K562 (cell line): Measurements from ENCODE around the gene ISM1. TPM values are rescaled to one million over a fixed set of nuclear protein-coding genes. Genes with fewer than 3 reads are reported as not detected.

ENCODE experiments used
- ATAC-seq: fragments of 200-7000 bp; cut with Tn5 transposase; 3 replicates; pipeline ENCODE4 v1.9.1; 2020; ENCODE audit warnings: moderate library complexity
- BruUV-seq: library from RNA; stranded (reverse); fragments of 400-500 nt; replicated peaks from 2 replicates; lab custom pipeline; 2021; lab: Mats Ljungman, UMichigan
- CTCF ChIA-PET: fragments of 300-600 bp; formaldehyde crosslinking; extraction: SDS; loops from one replicate; lab custom pipeline; 2021; ENCODE audit warnings: low intra/inter-chr PET ratio; lab: Yijun Ruan, JAX
- POLR2A ChIA-PET: fragments of 300-600, 350-650 bp; sonication (Branson Sonifier 250); formaldehyde crosslinking; extraction: SDS; loops from one replicate; lab custom pipeline; 2021; ENCODE audit warnings: antibody characterized with exemption, inconsistent platforms; lab: Yijun Ruan, JAX
- DNase-seq, 4 experiments: peaks; one replicate each; pipeline versions ENCODE4 v3.0.0 to v3.0.0-alpha.2; 2011 to 2018; ENCODE audit warnings: low spot score in 3 of 4, mixed read lengths in 3 of 4; ENCODE audit errors: extremely low read depth in 1 of 4
- FAIRE-seq: peaks from 2 replicates; lab custom pipeline; 2011; peaks lifted over from hg19 to GRCh38; lab: Jason Lieb, UNC
- H2AFZ ChIP-seq: 2 replicates; pipeline ENCODE4 v1.6.0; 2011; ENCODE audit warnings: low read depth, low read length, control low read depth, inconsistent platforms
- H3K27ac ChIP-seq: fragments of 200-600 bp; 3 replicates; pipeline ENCODE4 v1.8.0; 2011; ENCODE audit warnings: low read depth, mild to moderate bottlenecking, control low read depth, inconsistent platforms, low read length, moderate library complexity, mixed read lengths; ENCODE audit errors: extremely low read depth
- H3K27me3 ChIP-seq, 2 experiments: fragments of 300-600 bp in 1 of 2; 2 replicates in 1 of 2; 3 replicates in 1 of 2; pipeline versions ENCODE4 v1.6.0 to v1.8.0; 2011; ENCODE audit warnings: inconsistent platforms in 2 of 2, low read length in 2 of 2, mild to moderate bottlenecking in 1 of 2, mixed read lengths in 1 of 2, moderate library complexity in 1 of 2; ENCODE audit not compliant: control insufficient read depth in 2 of 2, insufficient read depth in 2 of 2
- H3K36me3 ChIP-seq: fragments of 300-600 bp; 3 replicates; pipeline ENCODE4 v1.8.0; 2011; ENCODE audit warnings: mild to moderate bottlenecking, low read length, inconsistent platforms; ENCODE audit not compliant: control insufficient read depth, insufficient read depth
- H3K4me1 ChIP-seq, 2 experiments: fragments of 200-600 bp in 1 of 2; replicated peaks in 1 of 2; 2 replicates in 1 of 2; 3 replicates in 1 of 2; pipeline versions ENCODE4 v1.5.1 to v1.8.0; 2011; ENCODE audit warnings: inconsistent platforms in 2 of 2, low read length in 2 of 2, mild to moderate bottlenecking in 1 of 2, mixed read lengths in 1 of 2, moderate library complexity in 1 of 2; ENCODE audit not compliant: control insufficient read depth in 2 of 2, insufficient read depth in 2 of 2
- H3K4me2 ChIP-seq: 2 replicates; pipeline ENCODE4 v1.6.1; 2011; ENCODE audit warnings: low read length, control low read depth, inconsistent platforms, mixed read lengths; ENCODE audit not compliant: insufficient read depth
- H3K4me3 ChIP-seq: fragments of 200-600 bp; sonication (generic), shearing (Covaris generic); 2 replicates; pipeline ENCODE4 v1.5.1; 2016; ENCODE audit warnings: control low read depth, inconsistent platforms
- H3K79me2 ChIP-seq: fragments of 200-600 bp; 3 replicates; pipeline ENCODE4 v1.8.0; 2011; ENCODE audit warnings: low read length, inconsistent platforms; ENCODE audit not compliant: control insufficient read depth, insufficient read depth
- H3K9ac ChIP-seq, 2 experiments: 2 replicates each; pipeline versions ENCODE4 v1.6.0 to v1.6.1; 2011; ENCODE audit warnings: low read depth in 2 of 2, low read length in 2 of 2, control low read depth in 1 of 2, inconsistent platforms in 1 of 2, mild to moderate bottlenecking in 1 of 2, mixed read lengths in 1 of 2; ENCODE audit not compliant: insufficient read depth in 1 of 2
- H3K9me1 ChIP-seq: one replicate; pipeline ENCODE4 v1.6.0; 2011; ENCODE audit warnings: inconsistent platforms, mild to moderate bottlenecking, low read length, moderate library complexity; ENCODE audit not compliant: control insufficient read depth, insufficient read depth
- H3K9me3 ChIP-seq: replicated peaks from 2 replicates; pipeline ENCODE4 v1.5.1; 2011; ENCODE audit warnings: low read depth, low read length, inconsistent platforms; ENCODE audit not compliant: control insufficient read depth, insufficient read depth
- H4K20me1 ChIP-seq: replicated peaks from 2 replicates; pipeline ENCODE4 v1.6.1; 2011; ENCODE audit warnings: low read length, inconsistent platforms, mixed read lengths; ENCODE audit not compliant: control insufficient read depth, insufficient read depth
- CBFA2T2 ChIP-seq: fragments of 450-650 bp; conservative IDR thresholded peaks from 2 replicates; pipeline ENCODE4 v1.6.1; 2017; ENCODE audit warnings: mild to moderate bottlenecking
- FUS ChIP-seq: fragments of 200-400 bp; formaldehyde crosslinking; optimal IDR thresholded peaks from 2 replicates; pipeline ENCODE3; 2017; ENCODE audit warnings: low read depth, low read length
- KDM5B ChIP-seq: fragments of 200-600 bp; sonication (generic); IDR thresholded peaks from 2 replicates; pipeline ENCODE4 v1.6.1; 2012; ENCODE audit warnings: low read depth, mild to moderate bottlenecking, moderate library complexity, low read length, control low read depth, inconsistent platforms; ENCODE audit not compliant: insufficient replicate concordance
- PHB ChIP-seq: fragments of 250-450 bp; sonication (Bioruptor Pico); IDR thresholded peaks from 2 replicates; pipeline ENCODE4 v1.5.0; 2021
- SRSF9 ChIP-seq: fragments of 200-400 bp; formaldehyde crosslinking; IDR thresholded peaks from 2 replicates; pipeline ENCODE4 v1.6.1; 2017; ENCODE audit warnings: low read depth, low read length, borderline replicate concordance
- TAL1 ChIP-seq: fragments of 450-650 bp; IDR thresholded peaks from 2 replicates; pipeline ENCODE4 v1.6.1; 2016; ENCODE audit warnings: mild to moderate bottlenecking
- ZNF830 ChIP-seq: fragments of 250-450 bp; sonication (Bioruptor Pico); IDR thresholded peaks from 2 replicates; pipeline ENCODE4 v1.5.0; 2021; ENCODE audit warnings: mild to moderate bottlenecking
- WGBS: fragments of 100-300 bp; shearing (Covaris generic); methylation state at CpG from one replicate; pipeline ENCODE4 v1.1.6; 2016; ENCODE audit warnings: low coverage, mixed read lengths; ENCODE audit not compliant: insufficient coverage; ENCODE audit errors: missing lambda C conversion rate; 5-methylcytosine and 5-hydroxymethylcytosine counted together
- in situ Hi-C: fragments of 300-500 bp; cut with MboI; formaldehyde crosslinking; loops from 4 replicates; pipeline ENCODE4 v1.15.0; 2018; ENCODE audit warnings: inconsistent platforms, mixed read lengths
- intact Hi-C: fragments of 100-400 bp; cut with micrococcal nuclease; formaldehyde crosslinking; loops from 2 replicates; pipeline ENCODE4 v1.14.2; 2022
- polyA plus RNA-seq, 8 experiments: library from polyadenylated mRNA; depleted of rRNA in 4 of 8; stranded (reverse) in 5 of 8; unstranded in 3 of 8; fragments of >200 nt; fragmentation: Nextera tagmentation in 2 of 8; fragmentation: Illumina TruSeq in 1 of 8; extraction: Ambion mirVana in 2 of 8; extraction: Trizol in 1 of 8; gene quantifications; 2 replicates each; pipeline versions ENCODE4 v1.2.1 to v1.2.3, GENCODE V29; 2011 to 2014; ENCODE audit warnings: inconsistent platforms in 1 of 8, missing spikeins in 1 of 8
- total RNA-seq, 7 experiments: library from RNA; depleted of rRNA in 6 of 7; stranded (reverse); fragments of >200 nt in 6 of 7; fragmentation: Illumina TruSeq in 2 of 7; extraction: Trizol in 2 of 7; gene quantifications; 2 replicates each; pipeline versions ENCODE4 v1.2.1 to v1.2.3, GENCODE V29; 2011 to 2021; ENCODE audit warnings: low replicate concordance in 1 of 7
- TF ChIP-seq, protein P1 (sequence below): fragments of 250-450 bp; sonication (Bioruptor Pico); IDR thresholded peaks from 2 replicates; pipeline ENCODE4 v1.4.0; 2020; ENCODE audit warnings: borderline replicate concordance
- TF ChIP-seq, protein P2 (sequence below): fragments of 250-450 bp; sonication (Bioruptor Pico); IDR thresholded peaks from 2 replicates; pipeline ENCODE4 v1.4.0; 2020; ENCODE audit warnings: mild to moderate bottlenecking, moderate library complexity, borderline replicate concordance
- TF ChIP-seq, protein P3 (sequence below), 3 experiments: IDR thresholded peaks in 2 of 3; conservative IDR thresholded peaks in 1 of 3; 2 replicates each; pipeline ENCODE4 v1.5.1; 2011 to 2012; ENCODE audit warnings: low read length in 3 of 3, mild to moderate bottlenecking in 3 of 3, control low read depth in 2 of 3, improper control_type of control experiment in 1 of 3, inconsistent platforms in 1 of 3, low read depth in 1 of 3, mixed read lengths in 1 of 3, moderate library complexity in 1 of 3; ENCODE audit not compliant: insufficient read depth in 2 of 3
- TF ChIP-seq, protein P4 (sequence below): fragments of 250-450 bp; sonication (Bioruptor Pico); IDR thresholded peaks from 2 replicates; pipeline ENCODE4 v1.4.0; 2020

The ISM1 gene
- total and polyA plus RNA-seq, 9 of the 15 experiments (the other 6 are each of a cell fraction or from before 2014, with no cell fraction given) = not detected

DNA sequence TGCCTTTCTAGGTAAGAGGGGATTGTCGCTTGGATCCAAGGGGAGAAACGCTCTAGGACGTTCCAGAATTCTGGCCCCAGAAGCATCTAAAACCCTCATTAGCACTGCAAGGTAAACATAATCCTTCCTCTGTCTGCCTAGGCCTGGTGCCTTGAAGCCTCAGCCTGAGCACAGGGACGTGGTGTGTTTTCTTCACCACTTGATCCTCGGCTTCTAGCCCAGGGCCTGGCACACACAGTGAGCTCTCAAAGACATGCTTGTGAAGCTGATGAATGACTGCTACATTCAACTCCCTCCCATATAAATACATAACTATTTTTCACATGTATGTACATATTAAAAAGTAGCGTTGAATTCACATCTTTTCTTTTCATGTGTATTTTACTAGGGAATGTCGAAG lies 100.3 kb downstream of the ISM1 start:
- POLR2A ChIA-PET = no interaction called here
- Histone ChIP-seq H3K36me3 (no peaks in the 10 kb centered on the region), H2AFZ (no peak overlapping the region), H4K20me1 (no peaks in the 10 kb centered on the region), H3K9ac (no peak overlapping the region), H3K9me1 (no peaks in the 10 kb centered on the region), H3K4me2 (no peak overlapping the region), H3K4me1 (no peaks in the 10 kb centered on the region; a peak in 1 of 5 replicates), H3K79me2 (no peaks in the 10 kb centered on the region), H3K27ac (no peak overlapping the region), H3K4me3 (no peak overlapping the region), H3K9me3 (no peaks in the 10 kb centered on the region), H3K27me3 (no peaks in the 10 kb centered on the region)
- TF ChIP-seq ZNF830 (no peak), FUS (no peak), CBFA2T2 (no peak), KDM5B (no peak), TAL1 (no peak), PHB (no peak), SRSF9 (no peak)
- TF ChIP-seq, protein P1, sequence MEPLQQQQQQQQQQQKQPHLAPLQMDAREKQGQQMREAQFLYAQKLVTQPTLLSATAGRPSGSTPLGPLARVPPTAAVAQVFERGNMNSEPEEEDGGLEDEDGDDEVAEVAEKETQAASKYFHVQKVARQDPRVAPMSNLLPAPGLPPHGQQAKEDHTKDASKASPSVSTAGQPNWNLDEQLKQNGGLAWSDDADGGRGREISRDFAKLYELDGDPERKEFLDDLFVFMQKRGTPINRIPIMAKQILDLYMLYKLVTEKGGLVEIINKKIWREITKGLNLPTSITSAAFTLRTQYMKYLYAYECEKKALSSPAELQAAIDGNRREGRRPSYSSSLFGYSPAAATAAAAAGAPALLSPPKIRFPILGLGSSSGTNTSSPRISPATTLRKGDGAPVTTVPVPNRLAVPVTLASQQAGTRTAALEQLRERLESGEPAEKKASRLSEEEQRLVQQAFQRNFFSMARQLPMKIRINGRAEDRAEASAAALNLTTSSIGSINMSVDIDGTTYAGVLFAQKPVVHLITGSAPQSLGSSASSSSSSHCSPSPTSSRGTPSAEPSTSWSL (CRISPR knock-in tag) = no peak
- TF ChIP-seq, protein P2, sequence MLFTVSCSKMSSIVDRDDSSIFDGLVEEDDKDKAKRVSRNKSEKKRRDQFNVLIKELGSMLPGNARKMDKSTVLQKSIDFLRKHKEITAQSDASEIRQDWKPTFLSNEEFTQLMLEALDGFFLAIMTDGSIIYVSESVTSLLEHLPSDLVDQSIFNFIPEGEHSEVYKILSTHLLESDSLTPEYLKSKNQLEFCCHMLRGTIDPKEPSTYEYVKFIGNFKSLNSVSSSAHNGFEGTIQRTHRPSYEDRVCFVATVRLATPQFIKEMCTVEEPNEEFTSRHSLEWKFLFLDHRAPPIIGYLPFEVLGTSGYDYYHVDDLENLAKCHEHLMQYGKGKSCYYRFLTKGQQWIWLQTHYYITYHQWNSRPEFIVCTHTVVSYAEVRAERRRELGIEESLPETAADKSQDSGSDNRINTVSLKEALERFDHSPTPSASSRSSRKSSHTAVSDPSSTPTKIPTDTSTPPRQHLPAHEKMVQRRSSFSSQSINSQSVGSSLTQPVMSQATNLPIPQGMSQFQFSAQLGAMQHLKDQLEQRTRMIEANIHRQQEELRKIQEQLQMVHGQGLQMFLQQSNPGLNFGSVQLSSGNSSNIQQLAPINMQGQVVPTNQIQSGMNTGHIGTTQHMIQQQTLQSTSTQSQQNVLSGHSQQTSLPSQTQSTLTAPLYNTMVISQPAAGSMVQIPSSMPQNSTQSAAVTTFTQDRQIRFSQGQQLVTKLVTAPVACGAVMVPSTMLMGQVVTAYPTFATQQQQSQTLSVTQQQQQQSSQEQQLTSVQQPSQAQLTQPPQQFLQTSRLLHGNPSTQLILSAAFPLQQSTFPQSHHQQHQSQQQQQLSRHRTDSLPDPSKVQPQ (CRISPR knock-in tag) = no peak
- TF ChIP-seq, protein P3, sequence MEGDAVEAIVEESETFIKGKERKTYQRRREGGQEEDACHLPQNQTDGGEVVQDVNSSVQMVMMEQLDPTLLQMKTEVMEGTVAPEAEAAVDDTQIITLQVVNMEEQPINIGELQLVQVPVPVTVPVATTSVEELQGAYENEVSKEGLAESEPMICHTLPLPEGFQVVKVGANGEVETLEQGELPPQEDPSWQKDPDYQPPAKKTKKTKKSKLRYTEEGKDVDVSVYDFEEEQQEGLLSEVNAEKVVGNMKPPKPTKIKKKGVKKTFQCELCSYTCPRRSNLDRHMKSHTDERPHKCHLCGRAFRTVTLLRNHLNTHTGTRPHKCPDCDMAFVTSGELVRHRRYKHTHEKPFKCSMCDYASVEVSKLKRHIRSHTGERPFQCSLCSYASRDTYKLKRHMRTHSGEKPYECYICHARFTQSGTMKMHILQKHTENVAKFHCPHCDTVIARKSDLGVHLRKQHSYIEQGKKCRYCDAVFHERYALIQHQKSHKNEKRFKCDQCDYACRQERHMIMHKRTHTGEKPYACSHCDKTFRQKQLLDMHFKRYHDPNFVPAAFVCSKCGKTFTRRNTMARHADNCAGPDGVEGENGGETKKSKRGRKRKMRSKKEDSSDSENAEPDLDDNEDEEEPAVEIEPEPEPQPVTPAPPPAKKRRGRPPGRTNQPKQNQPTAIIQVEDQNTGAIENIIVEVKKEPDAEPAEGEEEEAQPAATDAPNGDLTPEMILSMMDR (IDR thresholded peaks at IDR 0.05 in 2 of 3, conservative IDR thresholded peaks at IDR 0.05 in 1 of 3; ENCODE audit: insufficient read depth in 2 of 3, low read depth in 1 of 3, low read length in 3 of 3) = no peak
- TF ChIP-seq, protein P4, sequence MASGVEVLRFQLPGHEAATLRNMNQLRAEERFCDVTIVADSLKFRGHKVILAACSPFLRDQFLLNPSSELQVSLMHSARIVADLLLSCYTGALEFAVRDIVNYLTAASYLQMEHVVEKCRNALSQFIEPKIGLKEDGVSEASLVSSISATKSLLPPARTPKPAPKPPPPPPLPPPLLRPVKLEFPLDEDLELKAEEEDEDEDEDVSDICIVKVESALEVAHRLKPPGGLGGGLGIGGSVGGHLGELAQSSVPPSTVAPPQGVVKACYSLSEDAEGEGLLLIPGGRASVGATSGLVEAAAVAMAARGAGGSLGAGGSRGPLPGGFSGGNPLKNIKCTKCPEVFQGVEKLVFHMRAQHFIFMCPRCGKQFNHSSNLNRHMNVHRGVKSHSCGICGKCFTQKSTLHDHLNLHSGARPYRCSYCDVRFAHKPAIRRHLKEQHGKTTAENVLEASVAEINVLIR = no peak
- 0% methylated on average over 5 of the region's 7 CpGs for WGBS
- BruUV-seq = no TSS peak
- in situ Hi-C loops (loop anchor here (10.0 kb wide), 1 partner anchor 223 kb away; no protein-coding TSS in a partner anchor), intact Hi-C loops (loop anchor here (10.0 kb wide), 1 partner anchor 383 kb away; no protein-coding TSS in a partner anchor)
- FAIRE-seq (no peak), DNase-seq (no peak), ATAC-seq (no peak)
- CTCF ChIA-PET = no interaction called here
